Loucy (cell line): ENCODE results near the gene CRHR1.

ENCODE experiments used
- H2AFZ ChIP-seq: fragments of 200-600 bp; sonication (generic); 2 replicates; pipeline ENCODE4 v1.6.0; 2016; ENCODE audit warnings: antibody characterized with exemption, mild to moderate bottlenecking, low read length, moderate library complexity
- H3F3A ChIP-seq: fragments of 200-600 bp; 2 replicates; pipeline ENCODE4 v1.6.0; 2016; ENCODE audit warnings: antibody characterized with exemption, low read depth, mild to moderate bottlenecking
- H3K27me3 ChIP-seq: fragments of 200-600 bp; sonication (generic); 2 replicates; pipeline ENCODE4 v1.6.1; 2014; ENCODE audit warnings: low read length, mild to moderate bottlenecking; ENCODE audit not compliant: insufficient read depth, poor library complexity, severe bottlenecking
- H3K36me3 ChIP-seq: fragments of 200-600 bp; sonication (generic); 2 replicates; pipeline ENCODE4 v1.6.1; 2016; ENCODE audit warnings: low read length; ENCODE audit not compliant: insufficient read depth
- H3K4me1 ChIP-seq: fragments of 200-600 bp; sonication (generic); 2 replicates; pipeline ENCODE4 v1.5.1; 2014; ENCODE audit warnings: low read length, mild to moderate bottlenecking; ENCODE audit not compliant: insufficient read depth, poor library complexity, severe bottlenecking
- H3K4me2 ChIP-seq: fragments of 200-600 bp; sonication (generic); 2 replicates; pipeline ENCODE4 v1.6.0; 2014; ENCODE audit warnings: antibody characterized with exemption, low read length, low read depth, mild to moderate bottlenecking; ENCODE audit not compliant: poor library complexity, severe bottlenecking
- H3K4me3 ChIP-seq: fragments of 200-600 bp; sonication (generic); 2 replicates; pipeline ENCODE4 v1.5.1; 2014; ENCODE audit warnings: low read length, mild to moderate bottlenecking, mixed read lengths; ENCODE audit not compliant: poor library complexity, severe bottlenecking
- H3K79me2 ChIP-seq: fragments of 200-600 bp; sonication (generic); 2 replicates; pipeline ENCODE4 v1.6.1; 2014; ENCODE audit warnings: low read length; ENCODE audit not compliant: insufficient read depth
- H3K9ac ChIP-seq: fragments of 200-600 bp; sonication (generic); 2 replicates; pipeline ENCODE4 v1.6.0; 2014; ENCODE audit warnings: mild to moderate bottlenecking, low read depth, low read length, moderate library complexity; ENCODE audit not compliant: poor library complexity, severe bottlenecking
- H3K9me2 ChIP-seq: fragments of 200-600 bp; sonication (generic); replicated peaks from 2 replicates; pipeline ENCODE4 v1.6.1; 2016; ENCODE audit warnings: low read depth, low read length, mixed read lengths
- H3K9me3 ChIP-seq: fragments of 200-600 bp; sonication (generic); 2 replicates; pipeline ENCODE4 v1.6.1; 2014; ENCODE audit warnings: mild to moderate bottlenecking, antibody characterized with exemption, low read length, low read depth; ENCODE audit not compliant: insufficient read depth
- H4K20me1 ChIP-seq: fragments of 200-600 bp; sonication (generic); 2 replicates; pipeline ENCODE4 v1.6.0; 2014; ENCODE audit warnings: antibody characterized with exemption, low read length, mild to moderate bottlenecking; ENCODE audit not compliant: insufficient read depth, poor library complexity, severe bottlenecking
- EZH2phosphoT487 ChIP-seq: fragments of 200-600 bp; IDR thresholded peaks from 2 replicates; pipeline ENCODE4 v1.6.1; 2018; ENCODE audit warnings: antibody characterized with exemption, mild to moderate bottlenecking, moderate library complexity, borderline replicate concordance
- TF ChIP-seq, protein P1 (sequence below): fragments of 200-600 bp; sonication (generic); conservative IDR thresholded peaks from 2 replicates; pipeline ENCODE4 v1.5.1; 2014; ENCODE audit warnings: mild to moderate bottlenecking, antibody characterized with exemption, low read length

The CRHR1 gene

DNA sequence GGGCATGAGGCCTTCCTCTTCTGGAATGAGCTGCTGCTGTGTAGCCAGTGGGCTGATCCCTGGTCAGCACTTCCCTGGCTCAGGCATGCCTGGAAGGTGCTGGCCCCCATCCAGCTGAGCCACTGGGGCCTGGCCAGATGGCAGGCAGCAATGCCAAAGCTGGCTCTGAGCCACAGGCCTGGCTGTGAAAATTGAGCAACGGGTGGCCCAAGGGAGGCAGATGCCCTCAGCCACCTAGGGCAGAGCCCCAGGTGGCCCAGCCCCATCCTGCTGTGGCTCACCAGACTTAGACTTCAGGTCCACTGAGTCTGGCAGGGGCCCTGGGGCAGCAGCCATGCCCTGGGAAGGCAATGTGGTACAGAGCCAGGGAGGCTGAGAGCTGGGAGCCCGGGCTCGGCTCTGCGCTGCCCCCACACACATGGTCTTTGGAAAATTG lies 8.5 kb upstream of the CRHR1 start:
- no peak overlapping the region for H3K4me2 ChIP-seq
- H3K27me3 ChIP-seq: no peaks in the 10 kb centered on the region
- H4K20me1 ChIP-seq: no peaks in the 10 kb centered on the region

DNA sequence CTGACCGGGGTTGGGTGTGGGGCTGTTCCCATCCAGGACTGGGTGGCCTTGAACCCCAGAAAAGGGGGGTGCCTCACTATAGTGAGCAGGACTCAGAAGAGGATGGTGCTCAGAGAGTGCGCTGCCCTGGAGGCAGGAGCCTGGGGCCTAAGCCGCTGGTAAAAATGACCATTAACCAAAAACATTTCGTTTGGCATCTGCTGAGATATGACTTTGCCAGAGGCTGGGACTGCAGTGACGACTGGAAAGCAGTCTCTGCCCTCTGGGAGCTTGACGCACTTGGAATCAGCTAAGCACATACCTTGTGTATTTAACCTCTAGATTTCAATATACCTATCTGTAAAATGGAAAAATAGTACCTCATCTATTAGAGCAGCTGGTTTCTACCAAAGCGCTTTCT lies 7.2 kb upstream of the CRHR1 start:
- no peaks in the 10 kb centered on the region for H3K27me3 ChIP-seq
- H2AFZ ChIP-seq: no peak overlapping the region
- H3K9ac ChIP-seq: no peak overlapping the region
- H3K79me2 ChIP-seq: no peaks in the 10 kb centered on the region
- H3K36me3 ChIP-seq: no peaks in the 10 kb centered on the region
- no peak overlapping the region for H3K4me3 ChIP-seq
- TF ChIP-seq, protein P1, sequence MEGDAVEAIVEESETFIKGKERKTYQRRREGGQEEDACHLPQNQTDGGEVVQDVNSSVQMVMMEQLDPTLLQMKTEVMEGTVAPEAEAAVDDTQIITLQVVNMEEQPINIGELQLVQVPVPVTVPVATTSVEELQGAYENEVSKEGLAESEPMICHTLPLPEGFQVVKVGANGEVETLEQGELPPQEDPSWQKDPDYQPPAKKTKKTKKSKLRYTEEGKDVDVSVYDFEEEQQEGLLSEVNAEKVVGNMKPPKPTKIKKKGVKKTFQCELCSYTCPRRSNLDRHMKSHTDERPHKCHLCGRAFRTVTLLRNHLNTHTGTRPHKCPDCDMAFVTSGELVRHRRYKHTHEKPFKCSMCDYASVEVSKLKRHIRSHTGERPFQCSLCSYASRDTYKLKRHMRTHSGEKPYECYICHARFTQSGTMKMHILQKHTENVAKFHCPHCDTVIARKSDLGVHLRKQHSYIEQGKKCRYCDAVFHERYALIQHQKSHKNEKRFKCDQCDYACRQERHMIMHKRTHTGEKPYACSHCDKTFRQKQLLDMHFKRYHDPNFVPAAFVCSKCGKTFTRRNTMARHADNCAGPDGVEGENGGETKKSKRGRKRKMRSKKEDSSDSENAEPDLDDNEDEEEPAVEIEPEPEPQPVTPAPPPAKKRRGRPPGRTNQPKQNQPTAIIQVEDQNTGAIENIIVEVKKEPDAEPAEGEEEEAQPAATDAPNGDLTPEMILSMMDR: no peak
- no peak for TF ChIP-seq EZH2phosphoT487
- no peaks in the 10 kb centered on the region for H3F3A ChIP-seq
- no peaks in the 10 kb centered on the region for H3K9me2 ChIP-seq
- no peaks in the 10 kb centered on the region for H3K4me1 ChIP-seq
- H3K4me2 ChIP-seq: no peak overlapping the region
- no peaks in the 10 kb centered on the region for H3K9me3 ChIP-seq
- H4K20me1 ChIP-seq: no peaks in the 10 kb centered on the region

More for the DNA sequence above, 8.5 kb upstream of the CRHR1 start:
- Histone ChIP-seq H2AFZ (no peak overlapping the region), H3K36me3 (no peaks in the 10 kb centered on the region), H3K4me3 (no peak overlapping the region), H3K9me3 (no peaks in the 10 kb centered on the region), H3F3A (no peaks in the 10 kb centered on the region), H3K9me2 (no peaks in the 10 kb centered on the region), H3K79me2 (no peaks in the 10 kb centered on the region), H3K9ac (no peak overlapping the region), H3K4me1 (no peaks in the 10 kb centered on the region)
- TF ChIP-seq, protein P1: no peak
- TF ChIP-seq EZH2phosphoT487: no peak

DNA sequence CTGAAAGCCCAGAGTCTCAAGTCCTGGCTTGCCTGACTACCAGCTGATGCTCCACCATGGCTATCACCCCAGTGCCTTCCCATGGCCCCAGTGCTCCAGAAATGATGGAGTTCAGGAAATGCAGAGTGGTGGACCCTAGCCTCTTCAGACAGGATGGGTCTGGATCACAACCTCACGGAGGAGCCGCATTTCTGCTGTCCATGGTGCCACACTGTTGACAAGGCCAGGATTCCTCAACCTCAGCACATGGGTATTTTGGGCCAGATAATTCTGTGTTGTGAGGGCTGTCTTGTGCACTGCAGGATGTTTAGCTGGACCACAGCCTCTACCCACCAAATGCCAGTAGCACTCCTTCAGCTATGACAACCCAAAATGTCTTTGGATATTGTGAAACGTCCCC lies 6.7 kb upstream of the CRHR1 start:
- Histone ChIP-seq H3K36me3 (no peaks in the 10 kb centered on the region), H3K9me2 (no peaks in the 10 kb centered on the region), H3K79me2 (no peaks in the 10 kb centered on the region), H3K9ac (no peak overlapping the region), H3K4me1 (no peaks in the 10 kb centered on the region), H3K27me3 (no peaks in the 10 kb centered on the region), H3K4me3 (no peak overlapping the region), H2AFZ (no peak overlapping the region), H3K9me3 (no peaks in the 10 kb centered on the region), H3K4me2 (no peak overlapping the region), H4K20me1 (no peaks in the 10 kb centered on the region), H3F3A (no peaks in the 10 kb centered on the region)
- TF ChIP-seq EZH2phosphoT487: no peak
- TF ChIP-seq, protein P1: no peak
